GM18499 (cell line): ENCODE measurements around the gene MREG.
"Not testable (repeated sequence)": the region's sequence is repeated elsewhere in the genome, so short reads cannot be mapped to it uniquely, and the experiment has no call there.

Source experiments
- ATAC-seq: cut with Tn5 transposase; IDR thresholded peaks from one replicate; pipeline ENCODE4 v1.9.1; 2021; ENCODE audit warnings: moderate number of reproducible peaks; ENCODE audit not compliant: insufficient read depth, unreplicated experiment

The MREG gene

DNA sequence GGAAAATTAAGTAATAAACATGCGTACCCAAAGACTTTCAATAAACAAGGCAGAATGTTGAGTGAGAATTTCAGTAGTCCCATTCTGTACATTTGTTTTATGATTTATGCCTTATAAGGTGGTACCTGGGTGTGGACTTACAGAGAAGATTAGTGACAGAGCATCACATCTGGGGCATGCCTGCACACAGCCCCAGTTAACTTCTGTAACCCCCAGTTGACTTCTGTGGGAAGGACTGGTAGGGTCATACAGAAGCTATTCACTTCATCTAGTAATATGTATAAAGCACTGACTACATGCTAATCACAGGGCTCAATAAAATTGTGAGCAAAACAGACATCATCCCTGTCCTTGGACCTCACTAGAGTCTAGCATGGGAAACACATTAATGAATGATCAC, 16.1 kb downstream of the MREG start:
- no peak for ATAC-seq

DNA sequence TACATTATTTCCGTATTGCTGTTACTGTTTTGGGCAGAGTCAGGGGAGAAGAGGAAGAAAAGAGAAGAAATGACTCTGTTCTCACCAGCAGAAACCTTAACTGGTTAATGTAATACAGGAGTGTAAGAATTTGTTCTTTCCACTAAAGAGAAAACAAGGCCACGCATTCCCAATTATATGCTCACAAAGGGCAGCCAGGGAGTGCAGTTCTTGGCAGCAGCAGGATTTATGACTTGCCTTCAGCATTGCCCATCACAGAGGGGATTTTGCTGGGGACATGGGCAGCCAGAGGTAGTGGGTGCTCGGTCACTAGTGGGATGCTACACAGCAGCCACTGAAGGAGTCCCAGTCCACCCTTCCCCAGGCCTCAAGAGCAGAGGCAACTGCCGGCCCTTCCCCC, 18.4 kb downstream of the MREG start:
- no peak for ATAC-seq

DNA sequence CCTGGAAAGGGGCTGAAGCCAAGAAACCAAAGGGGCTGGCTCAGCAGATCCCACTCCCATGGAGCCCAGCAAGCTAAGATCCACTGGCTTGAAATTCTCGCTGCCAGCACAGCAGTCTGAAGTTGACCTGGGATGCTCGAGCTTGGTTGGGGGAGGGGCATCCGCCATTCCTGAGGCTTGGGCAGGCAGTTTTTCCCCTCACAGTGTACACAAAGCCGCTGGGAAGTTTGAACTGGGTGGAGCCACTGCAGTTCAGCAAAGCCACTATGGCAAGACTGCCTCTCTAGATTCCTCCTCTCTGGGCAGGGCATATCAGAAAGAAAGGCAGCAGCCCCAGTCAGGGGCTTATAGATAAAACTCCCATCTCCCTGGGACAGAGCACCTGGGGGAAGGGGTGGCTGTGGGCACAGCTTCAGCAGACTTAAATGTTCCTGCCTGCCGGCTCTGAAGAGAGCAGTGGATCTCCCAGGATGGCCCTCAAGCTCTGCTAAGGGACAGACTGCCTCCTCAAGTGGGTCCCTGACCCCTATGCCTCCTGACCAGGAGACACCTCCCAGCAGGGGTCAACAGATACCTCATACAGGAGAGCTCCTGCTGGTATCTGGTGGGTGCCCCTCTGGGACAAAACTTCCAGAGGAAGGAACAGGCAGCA, 24.7 kb downstream of the MREG start:
- ATAC-seq = not testable (repeated sequence)

DNA sequence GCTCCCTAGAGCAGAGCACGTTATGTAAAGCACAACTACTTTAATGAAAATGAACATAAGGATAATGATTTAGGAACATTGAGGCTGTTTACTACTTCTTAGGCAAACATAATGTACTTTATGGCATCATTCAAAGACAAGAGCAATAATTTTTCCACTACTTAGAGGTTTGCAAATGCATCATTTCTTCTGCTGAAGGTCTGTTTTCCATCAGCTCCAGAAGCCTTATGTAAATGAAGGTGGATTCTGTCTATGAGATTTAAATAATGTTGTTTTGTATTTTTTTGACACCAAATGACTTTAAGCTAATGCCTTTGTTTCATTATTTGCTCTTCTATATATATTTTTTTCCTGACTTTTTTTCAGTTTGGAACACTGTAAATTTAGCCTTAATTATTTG, 28.1 kb downstream of the MREG start:
- ATAC-seq = no peak

DNA sequence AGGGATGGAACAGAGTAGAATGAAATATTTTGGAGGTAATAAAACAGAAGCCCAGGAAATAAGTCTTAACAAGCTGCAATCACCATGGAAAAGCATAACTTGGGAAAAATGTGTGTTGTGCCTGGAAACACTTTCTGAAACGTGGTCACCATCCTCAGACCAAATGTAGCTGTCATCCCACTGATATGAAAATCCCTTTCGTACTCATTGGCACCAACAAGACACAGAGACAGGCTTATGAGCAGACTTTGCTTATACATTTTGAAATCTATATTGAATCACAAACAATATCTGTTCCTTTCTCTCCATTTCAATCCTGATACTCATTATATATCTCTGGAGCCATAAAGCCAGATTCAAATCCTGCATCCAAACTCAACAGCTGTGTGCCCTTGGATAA, 28.7 kb downstream of the MREG start:
- ATAC-seq = no peak

DNA sequence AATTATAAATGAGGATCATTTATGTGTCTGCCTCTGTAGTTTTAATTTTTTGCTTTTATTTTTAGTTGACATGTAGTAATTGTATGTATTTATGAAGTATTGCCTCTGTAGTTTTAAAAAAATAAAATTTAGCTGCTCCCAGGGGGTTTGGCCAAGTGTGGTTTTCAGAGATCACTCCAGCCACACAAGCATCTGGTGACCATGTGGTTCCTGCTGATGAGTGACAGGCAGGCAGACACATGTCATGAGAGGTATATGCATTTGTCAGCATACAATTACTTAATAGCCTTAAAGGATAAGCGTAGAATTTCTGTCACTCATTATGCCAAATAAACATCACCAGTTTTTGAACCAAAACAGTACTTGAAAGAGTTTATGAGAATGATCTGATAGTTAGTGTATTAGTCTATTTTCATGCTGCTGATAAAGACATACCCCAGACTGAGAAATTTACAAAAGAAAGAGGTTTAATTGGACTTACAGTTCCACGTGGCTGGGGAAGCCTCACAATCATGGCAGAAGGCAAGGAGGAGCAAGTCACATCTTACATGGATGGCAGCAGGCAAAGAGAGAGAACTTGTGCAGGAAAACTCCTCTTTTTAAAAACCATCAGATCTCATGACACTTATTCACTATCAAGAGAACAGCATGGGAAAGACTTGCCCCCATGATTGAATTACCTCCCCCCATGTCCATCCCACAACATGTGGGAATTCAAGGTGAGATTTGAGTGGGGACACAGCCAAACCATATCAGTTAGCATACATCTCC, 29.6 kb downstream of the MREG start:
- no peak for ATAC-seq

DNA sequence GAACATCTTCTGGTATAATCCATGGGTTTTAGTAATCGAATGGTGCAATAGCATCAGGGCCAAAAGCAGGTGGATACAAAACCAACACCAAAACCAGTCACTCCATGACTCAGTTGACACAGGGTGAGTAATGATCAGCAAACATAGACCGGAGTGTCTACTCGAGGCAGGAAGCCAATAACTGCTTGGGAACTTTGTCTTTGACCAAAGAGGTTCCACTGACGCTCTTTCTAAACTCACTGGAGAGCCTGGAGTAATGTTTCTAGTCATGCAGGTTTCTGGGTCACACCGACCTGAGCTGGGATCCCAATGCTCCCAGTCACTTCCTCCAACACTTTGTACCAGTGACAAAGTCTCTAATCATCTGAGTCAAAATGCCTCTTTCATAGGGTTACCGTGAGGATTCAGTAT, 30.9 kb downstream of the MREG start:
- no peak for ATAC-seq

DNA sequence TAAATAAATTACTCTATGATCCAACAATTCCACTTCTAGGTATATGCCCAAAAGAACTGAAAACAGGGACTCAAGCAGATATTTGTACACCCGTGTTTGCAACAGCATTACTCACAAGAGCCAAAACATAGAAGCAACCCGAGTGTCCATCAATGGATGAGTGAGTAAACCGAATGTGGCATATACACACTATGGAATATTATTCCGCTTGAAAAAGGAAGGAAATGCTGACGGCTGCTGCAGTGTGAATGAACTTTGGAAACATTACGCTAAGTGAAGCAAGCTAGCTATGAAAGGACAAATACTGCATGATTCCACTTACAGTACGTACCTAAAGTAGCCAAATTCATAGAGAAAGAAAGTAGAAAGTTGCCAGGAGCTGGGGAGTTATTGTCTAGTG, 32.2 kb downstream of the MREG start:
- ATAC-seq = no peak

DNA sequence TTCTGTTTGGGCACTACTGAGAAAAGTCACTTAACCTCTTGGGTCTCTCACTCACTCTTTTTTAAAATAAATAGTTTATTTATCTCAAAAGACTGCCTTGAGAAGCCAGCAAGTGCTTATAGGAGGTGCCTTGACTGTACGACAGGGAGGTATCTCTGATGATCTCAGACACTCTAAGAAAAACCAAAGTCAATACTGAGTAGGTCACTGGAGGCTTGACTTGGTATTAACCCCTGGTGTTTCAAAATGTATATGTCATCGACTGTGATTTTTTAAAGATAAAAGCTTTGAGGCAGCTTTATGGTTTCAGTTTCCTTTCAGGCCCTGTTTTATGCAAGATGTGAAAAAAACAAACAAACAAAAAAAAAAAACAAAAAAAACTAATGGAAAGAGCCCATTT, 33.7 kb downstream of the MREG start:
- ATAC-seq = peak; percentile 84

DNA sequence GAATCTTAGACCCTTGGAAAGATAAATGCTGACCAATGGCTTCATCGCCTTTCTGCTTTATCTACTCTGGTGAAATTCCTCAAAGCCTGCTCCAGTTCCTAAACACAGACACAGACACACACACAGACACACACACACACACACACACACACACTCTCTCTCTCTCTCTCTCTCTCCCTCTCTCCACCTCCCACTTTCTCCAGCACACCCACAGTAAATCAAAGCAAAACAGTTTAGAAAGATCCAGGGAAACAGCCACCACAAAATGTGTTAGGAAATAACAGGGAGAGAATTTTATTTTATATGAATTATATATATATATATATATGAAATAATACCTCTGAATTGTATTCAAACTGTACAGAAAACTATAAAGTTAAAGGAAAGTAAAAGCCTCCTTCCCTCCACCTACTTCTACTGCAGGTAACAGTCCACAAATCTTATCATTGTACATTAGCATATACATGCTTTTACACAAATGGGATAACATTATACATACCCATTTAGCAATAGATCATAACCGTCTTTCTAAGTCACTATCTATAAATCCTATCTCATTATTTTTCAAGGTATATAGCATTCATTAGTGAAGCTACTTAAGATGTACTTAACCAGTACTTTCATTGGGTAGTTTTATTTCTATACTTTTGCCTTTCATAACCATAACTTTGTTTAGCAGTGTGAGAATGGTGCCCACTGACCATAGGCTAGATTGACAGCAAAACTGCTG, 38.5 kb downstream of the MREG start:
- no peak for ATAC-seq

DNA sequence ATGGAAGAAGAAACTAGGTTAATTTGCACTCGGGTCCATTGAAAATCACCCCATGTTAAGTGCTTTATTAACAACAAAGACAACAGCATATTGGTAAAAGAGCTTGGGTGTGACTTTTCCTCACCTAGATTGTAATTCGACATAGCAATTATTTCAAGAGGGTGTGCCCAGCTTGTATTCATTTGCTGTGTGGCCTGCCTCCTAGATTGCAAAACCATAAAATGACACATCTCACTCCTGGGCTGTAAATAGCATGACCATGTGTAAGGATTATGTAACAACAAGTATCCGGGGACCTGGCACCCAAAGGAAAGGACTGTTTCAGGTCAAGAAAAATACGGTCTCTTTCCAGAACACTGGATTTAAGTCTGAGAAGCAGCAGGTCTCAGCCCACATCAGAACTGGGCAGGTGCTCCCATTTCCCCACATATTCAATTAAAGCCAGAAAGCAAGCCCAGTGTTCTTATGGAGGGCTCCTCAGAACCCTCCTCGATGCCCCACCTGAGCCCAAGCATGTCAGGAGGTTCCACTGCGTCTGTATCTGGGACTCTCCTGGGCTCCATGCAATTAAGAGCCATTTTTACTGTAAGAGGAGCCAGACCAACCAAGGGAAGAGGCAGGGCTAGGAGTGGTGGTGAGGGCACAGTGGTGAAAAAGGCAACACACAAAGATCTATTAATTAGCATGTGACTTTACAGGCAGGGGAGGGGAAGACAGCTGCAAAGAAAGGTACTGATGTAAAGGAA, 39.2 kb downstream of the MREG start:
- no peak for ATAC-seq

DNA sequence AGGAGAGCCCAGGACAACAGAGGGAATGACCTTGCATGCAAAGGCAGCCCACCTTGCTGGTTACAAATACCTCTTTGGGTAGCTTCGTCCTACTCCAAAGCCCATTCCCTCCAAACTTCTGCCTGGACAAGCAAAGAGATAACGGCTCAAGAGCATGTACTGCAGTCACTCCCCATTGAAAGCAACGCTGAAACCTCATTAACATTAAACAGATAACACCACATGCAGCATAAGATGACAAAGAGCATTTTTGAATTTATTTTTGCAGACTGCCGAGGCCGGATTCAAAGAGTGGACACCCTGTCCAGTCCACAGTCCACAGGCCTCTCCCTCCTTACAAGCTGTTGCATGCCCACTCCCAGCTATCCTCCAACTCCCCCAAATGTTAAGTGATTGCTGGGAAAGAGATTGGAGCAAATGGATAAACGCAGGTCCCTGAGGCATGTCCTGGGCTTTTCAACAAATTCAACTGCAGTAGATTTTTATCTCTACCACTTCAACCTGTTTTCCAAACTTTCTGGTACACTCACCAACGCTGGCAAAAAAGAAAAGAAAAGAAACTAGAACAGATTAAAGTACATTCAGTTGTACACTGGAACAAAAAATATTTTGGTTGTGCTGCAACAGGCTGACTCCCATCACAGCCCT, 40.1 kb downstream of the MREG start:
- ATAC-seq = no peak

DNA sequence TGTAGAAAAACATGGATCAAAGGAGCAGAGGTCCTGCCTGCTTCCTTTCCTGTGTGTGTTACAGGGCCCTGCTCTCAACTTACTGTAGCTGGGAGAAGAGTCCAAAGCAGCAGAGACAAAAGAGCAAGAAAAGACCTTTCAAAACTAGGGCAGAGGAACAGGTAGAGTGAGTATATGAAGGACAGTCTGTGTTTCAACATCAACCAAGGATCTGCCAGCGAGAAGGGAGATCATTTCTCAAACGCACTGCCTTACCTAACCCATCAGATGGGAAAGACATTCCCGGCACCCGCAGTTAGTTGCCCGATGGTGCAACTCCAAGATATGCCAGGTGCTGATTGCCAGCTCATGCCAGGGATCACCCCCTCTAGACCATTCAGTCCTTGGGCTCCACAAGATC, 41.7 kb downstream of the MREG start:
- no peak for ATAC-seq

DNA sequence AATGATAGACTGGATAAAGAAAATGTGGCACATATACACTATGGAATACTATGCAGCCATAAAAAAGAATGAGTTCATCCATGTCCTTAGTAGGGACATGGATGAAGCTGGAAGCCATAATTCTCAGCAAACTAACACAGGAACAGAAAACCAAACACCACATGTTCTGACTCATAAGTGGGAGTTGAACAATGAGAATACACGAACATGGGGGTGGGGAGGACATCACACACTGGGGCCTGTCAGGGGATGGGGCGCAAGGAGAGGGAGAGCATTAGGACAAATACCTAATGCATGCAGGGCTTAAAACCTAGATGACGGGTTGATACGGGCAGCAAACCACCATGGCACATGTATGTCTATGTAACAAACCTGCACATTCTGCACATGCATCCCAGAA, 42.5 kb downstream of the MREG start:
- not testable (repeated sequence) for ATAC-seq

DNA sequence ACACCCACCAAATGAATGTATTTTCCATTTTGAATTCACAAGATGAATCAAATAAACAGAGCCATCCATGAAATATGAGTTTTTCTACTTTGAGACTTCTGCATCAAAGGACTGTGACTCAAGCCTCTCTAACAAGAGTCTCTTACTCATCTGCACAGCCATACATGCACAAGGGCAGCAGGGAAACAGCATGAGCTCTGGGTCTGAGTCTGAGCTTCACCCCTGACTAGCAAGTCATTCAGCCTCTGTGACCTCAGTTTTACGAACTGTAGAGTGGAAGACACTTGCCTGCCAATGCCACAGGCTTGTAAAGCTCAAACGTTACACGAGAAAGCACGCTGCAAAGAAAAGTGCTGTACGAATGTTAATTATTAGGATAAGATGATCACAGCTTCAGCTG, 42.9 kb downstream of the MREG start:
- no peak for ATAC-seq

DNA sequence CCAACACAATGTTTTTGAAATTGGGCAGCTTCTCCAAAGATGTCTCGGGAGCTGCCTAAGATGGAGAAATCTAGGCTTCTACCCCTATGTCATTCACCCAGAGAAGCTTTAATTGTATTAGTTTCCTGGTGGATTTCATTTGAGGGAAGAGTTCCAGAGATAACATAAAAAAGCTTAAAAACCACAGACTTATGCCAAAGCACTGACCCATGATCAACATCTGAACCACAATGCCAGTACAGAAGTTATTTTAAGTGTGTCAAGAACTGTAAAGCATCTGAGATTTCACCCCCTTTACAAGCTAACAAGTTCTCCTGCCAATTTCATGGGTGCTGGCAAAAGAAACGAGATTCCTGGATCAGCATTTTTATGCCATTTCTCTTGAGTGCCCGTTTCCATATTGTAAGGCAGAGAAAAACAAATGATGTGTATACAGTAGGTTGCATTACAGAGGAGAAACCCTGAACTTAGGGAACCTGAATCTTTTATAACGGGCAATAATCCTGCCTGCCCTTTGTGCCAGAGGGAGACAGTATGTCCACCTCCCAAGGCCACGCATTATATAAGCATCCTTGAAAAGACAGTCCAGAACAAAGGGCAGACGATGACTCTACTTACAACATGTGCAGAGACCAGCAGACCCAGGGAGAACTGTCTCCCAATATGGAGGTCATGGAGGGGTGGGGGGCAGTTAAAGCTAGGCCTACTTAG, 44.1 kb downstream of the MREG start:
- ATAC-seq = no peak

DNA sequence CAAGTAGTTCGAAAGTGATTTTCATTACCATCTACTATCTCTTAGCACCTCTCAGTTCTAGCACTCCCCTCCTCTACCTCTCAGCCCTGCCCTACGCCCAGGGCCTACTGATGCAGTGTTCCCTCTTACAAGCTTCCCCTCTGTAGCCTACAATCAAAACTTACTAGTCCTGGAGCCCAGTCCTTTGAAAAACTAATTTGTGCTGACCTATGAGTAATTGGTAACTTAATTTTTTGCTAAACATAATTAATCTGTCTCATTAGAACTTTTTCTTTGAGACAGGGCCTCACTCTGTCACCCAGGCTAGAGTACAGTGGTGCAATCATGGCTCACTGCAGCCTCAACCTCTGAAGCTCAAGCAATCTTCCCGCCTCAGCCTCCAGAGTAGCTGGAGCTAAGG, 44.9 kb downstream of the MREG start:
- no peak for ATAC-seq

DNA sequence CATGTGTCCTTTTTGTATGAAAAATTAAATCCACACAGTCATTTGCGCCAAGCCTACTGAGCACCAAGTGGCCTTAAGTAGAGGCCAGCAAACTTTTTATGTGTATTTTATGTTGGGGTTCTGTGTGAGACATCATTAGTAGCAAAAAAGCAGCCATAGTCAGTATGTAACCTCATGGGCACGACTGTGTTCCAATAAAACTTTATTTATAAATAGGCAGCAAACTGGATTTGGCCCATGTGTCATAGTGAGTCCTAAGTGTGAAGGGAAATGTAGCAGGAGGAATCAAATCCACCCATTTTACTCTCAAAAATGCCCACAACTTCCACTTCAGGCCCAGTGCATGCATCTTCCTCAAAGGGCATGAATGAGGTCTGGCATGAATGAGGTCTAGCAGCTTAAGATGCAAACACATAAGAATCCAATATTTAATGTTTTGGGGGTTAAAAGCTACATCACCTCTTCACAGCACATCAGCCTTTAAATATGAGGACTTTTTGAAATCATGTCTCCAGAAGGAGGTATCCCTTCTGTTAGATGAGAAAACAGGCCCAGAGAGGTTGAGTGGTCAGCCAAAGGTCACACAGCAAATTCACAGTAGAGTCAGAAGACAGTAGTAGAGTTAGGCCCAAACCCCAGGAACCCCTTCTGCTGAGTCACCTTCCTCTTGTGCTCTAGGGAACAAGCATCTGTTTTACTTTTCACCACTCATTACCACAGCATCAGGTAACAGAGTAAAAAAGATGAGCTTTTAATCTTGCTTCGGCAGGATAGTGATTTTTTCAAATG, 45.6 kb downstream of the MREG start:
- ATAC-seq = no peak

DNA sequence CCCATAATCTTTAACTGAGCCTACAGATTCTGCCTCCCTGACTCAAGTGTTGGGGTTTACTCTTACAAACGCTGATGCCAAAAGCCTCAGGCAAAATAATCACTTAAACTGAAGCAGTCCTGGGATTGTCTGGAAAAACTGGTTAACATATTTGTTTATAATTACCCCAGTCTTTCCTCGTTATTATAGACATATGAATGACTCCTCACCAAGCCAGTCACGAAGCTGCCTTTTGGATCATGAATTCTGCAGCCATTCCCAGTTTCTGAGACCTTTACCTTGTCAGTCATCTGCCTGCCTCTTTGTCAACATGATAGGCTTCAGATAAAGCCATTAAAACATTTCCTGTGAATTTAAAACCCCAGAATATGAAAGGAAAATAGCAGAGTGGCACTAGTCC, 46.4 kb downstream of the MREG start:
- no peak for ATAC-seq
